ENCODE results near the gene LBHD2. TPM values are rescaled to one million over a fixed set of nuclear protein-coding genes. Genes with fewer than 3 reads are reported as not detected.

The LBHD2 gene
- total and polyA plus RNA-seq, 2 of the 8 experiments (the other 6 are each of a cell fraction or from before 2014, with no cell fraction given) = not detected

DNA sequence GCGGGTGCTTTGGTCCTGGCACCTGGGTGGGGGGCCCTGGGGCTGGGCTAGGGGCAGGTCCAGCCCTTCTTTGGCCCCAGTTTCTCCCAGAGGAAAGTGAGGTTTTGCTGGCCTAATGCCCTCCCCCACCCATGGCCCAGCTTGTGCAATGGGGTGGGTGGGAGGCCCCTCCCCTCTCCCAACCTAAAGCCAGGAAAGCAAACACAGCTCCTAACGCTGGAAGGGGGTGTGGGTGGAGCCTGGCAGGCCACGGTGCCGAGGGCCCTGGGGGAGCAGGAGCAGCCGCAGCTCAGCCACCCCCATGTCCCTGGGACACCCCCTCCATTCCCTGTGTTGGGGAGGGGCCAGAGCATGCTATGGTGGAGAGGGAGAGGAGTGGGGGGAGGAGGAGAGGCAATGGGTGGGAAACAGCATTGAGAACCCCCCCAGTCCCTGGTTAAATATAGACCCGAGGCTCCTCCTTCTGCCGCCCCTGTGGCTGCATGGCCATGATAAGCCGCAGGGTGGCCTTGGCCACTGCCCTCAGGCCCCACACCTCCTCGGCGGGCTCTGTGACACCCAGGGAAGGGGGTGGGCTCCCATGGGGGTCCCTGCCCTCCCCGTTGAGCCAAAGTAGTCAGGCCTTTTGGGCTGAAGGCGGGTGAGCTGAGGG is 15.2 kb downstream of the LBHD2 start (continued):
- no peak for TF ChIP-seq ZNF274 (IDR thresholded peaks at IDR 0.05; ENCODE audit: borderline replicate concordance, extremely low read depth, low read length)
- TF ChIP-seq TEAD4 (IDR thresholded peaks at IDR 0.05; ENCODE audit: low read depth, low read length) = no peak
- TF ChIP-seq SAP30 (IDR thresholded peaks at IDR 0.05; ENCODE audit: insufficient read depth, insufficient replicate concordance, low read length) = no peak
- no peak for TF ChIP-seq SRF (IDR thresholded peaks at IDR 0.05; ENCODE audit: low read depth, low read length)
- TF ChIP-seq KDM5A (IDR thresholded peaks at IDR 0.05; ENCODE audit: low read length) = no peak
